Measurements from ENCODE around the gene SMC1B.

DNA sequence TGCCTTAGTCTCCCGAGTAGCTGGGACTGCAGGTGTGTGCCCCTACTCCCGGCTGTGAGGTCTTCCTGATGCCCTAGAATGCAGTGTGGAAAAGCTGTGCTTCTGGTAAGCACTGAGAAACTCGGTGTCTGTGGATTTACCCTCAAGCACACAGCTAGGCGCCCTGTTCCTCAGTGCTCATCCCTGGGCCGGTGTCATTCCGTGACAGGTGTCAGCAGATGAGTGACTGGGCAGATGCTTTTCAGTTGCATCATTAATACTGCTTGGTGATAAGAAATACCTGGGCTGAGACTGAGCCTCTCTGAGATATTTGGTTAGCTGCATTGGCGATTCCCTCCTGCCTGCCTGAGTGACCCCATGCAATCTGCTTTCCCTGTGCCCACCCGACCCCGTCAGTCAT is 81.9 kb downstream of the SMC1B start:
- TF ChIP-seq POLR2A (IDR thresholded peaks at IDR 0.05), result no peak
- TF ChIP-seq, protein P1, sequence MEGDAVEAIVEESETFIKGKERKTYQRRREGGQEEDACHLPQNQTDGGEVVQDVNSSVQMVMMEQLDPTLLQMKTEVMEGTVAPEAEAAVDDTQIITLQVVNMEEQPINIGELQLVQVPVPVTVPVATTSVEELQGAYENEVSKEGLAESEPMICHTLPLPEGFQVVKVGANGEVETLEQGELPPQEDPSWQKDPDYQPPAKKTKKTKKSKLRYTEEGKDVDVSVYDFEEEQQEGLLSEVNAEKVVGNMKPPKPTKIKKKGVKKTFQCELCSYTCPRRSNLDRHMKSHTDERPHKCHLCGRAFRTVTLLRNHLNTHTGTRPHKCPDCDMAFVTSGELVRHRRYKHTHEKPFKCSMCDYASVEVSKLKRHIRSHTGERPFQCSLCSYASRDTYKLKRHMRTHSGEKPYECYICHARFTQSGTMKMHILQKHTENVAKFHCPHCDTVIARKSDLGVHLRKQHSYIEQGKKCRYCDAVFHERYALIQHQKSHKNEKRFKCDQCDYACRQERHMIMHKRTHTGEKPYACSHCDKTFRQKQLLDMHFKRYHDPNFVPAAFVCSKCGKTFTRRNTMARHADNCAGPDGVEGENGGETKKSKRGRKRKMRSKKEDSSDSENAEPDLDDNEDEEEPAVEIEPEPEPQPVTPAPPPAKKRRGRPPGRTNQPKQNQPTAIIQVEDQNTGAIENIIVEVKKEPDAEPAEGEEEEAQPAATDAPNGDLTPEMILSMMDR (IDR thresholded peaks at IDR 0.05), result no peak

Data from thyroid gland (tissue), 4 donors.